Kidney capillary endothelial cell (primary cell): ENCODE data around the gene GPR146.
"Not testable (repeated sequence)": the region's sequence is repeated elsewhere in the genome, so short reads cannot be mapped to it uniquely, and the experiment has no call there.

Experiments used
- DNase-seq: peaks from one replicate; pipeline ENCODE4 v3.0.0-alpha.2; 2018; ENCODE audit warnings: low spot score

GPR146 gene, protein sequence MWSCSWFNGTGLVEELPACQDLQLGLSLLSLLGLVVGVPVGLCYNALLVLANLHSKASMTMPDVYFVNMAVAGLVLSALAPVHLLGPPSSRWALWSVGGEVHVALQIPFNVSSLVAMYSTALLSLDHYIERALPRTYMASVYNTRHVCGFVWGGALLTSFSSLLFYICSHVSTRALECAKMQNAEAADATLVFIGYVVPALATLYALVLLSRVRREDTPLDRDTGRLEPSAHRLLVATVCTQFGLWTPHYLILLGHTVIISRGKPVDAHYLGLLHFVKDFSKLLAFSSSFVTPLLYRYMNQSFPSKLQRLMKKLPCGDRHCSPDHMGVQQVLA

DNA sequence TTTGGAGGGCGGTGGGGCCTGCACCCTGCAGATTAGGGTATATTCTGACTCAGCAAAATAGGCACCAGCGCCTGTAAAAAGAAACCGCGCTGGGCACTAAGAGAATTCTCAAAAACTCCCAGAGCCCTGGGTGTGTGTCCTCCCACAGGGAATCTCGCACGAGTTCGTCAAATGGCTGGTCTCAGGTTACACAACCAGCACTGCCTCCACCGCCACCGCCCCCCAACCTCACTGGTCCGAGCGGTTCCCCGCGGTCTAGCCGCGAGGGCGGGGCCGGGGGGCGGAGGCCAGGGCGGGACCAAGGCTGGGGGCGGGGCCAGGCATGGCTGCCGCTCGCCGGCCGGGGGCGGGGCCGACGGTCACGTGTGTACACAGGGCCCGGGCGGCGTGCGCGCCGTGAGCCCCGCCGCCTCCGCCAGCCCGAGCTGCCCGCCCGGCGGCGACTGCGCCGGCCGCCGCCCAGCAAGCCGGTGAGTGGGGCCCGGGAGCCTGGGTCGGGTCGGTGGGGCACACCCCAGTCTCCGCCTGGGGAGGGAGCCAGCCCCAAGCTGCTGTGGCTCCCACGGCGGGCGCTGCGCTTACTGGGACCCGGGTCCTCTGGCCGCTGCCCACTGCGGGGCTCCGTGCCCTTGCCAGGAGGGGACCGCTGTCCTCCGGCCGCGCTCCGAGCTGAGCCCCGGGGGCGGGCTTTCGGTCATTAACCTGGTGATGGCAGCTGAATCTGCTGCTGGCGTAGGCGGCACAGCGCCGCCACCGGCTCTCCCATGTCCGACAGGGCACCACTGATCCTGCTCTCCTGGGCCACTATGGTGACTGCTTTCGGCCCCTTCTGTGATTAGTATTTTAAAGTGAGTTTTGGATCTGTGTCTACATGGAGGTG is at the start of gene GPR146:
Gene GPR146 (plus strand): TSS at position 358 of the 880 bp plus-strand sequence. CDS start 12,970 bp downstream, outside the sequence.
- peak; percentile 79 for DNase-seq

GRCh38 chr7:994592-995308 is 49.6 kb upstream of the GPR146 start:
- no peak for DNase-seq

- no peak for DNase-seq
These were observed 48.8 kb upstream of the GPR146 start for GRCh38 chr7:995571-995970.

GRCh38 chr7:996079-996872 is 48.1 kb upstream of the GPR146 start:
- no peak for DNase-seq

DNA sequence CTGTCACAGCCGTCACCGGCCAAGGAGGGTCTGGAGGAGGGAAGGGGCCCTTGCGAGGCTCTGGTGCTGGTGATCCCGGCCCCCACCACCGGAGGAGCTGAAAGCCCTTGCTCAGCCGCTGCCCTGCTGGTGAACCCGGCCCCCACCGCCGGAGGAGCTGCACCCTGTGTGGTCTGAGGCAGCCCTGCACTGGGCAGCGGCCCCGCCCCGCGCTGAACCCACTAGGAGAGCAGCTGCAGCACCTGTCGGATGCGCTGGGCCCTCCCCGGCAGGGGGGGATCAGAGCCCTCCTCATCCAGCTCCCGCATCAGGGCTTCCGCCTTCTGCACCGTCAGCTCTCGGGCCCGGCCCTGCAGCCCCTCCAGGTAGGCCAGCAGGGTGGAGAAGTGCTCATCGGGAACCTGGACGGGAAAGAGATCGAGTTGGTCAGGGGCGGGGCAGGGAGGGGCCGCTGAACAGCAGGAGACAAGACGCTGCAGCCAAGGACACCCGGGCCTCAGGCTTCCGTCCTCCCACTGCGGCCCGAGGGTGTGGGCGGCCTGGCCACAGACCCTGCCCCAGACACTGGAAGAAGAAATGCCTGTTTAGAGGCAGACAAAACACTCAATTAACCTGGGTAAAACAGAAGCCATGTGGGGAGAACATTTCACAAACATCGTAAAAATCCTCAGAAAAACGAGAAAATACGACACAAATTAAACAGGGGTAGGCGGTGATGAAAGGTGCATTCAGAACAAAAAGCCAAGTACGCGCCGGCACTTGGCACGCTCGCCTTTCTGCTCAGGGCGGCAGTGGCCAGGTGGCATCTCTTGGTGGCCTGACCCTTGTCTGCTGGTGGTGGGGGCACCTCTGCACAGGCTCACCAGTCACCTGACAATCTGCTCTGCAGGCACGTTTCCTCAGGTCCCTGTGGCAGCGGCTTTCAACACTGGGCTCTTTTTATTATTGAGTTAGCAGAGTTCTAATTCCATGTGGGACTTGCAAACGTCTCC is 46.6 kb upstream of the GPR146 start:
- DNase-seq: no peak

DNA sequence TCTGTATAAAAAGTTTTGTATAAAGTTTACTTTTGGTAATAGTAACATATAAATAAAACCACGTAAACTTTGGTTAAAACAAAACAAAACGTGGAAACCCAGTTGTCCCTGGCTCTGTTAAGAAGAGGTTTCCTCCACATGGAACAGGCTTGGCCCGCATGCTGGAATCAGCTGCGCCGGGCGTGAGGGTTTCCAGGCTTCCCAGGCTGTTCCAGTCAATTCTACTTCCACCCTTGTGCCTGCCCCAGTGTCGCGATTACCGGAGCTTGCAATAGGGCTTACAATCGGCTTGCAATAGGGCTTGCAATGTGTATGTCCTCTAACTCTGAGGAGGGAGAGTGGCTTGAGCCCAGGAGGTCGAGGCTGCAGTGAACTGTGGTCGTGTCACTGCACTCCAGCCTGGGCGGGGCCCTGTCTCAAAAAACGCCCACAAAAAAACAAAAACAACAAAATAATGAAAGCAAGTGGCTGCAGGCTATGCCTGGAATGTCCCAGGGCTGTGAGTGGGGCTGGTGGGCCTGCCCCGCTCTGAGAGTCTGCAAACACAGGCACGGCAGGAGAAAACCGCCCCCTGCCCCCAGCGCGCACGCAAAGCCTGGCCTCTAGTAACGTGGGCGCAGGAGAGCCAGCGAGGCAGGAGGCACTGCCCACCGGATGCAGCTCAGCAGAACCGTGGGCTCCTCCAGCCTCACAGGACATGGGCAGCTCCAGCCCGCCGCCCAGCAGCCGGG is 45.0 kb upstream of the GPR146 start:
- DNase-seq: no peak

DNA sequence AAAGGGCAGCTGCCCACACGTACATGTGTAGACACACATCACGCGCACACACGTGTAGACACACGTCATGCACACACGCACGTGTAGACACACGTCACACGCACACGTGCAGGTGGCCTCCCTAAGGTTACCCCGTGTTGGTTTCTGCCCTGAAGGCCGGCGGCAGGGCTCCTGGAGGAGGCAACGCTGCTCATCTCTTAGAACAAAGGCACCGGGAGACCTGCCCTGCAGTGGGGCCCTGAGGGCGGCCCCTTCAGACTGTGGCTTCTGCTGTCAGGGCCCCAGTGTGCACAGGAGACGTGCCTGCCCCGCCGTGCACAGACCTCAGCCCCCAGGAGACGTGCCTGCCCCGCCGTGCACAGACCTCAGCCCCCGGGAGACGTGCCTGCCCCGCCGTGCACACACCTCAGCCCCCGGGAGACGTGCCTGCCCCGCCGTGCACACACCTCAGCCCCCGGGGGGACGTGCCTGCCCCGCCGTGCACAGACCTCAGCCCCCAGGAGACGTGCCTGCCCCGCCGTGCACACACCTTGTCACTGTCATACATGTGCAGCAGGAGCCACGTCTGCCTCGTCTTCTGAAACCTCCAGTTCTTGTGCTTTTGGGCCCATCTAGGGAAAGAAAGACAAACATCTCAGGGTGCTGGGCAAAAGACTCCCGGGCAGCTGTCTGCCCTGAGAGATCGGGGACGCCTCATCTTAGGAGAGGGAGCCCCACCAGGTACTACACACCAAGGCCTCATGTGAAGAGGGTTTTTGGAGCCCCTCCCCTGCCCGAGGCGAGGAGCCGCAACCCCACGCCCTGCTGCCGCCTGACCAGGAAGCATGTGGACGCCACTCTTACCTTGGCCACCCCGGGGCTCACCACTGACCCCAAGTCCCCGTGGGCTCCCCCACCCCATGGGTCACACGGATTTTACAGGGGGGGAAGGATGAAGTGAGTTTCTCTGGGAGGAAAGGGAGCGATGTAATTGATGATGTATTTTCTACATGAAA is 44.1 kb upstream of the GPR146 start:
- DNase-seq: no peak

DNA sequence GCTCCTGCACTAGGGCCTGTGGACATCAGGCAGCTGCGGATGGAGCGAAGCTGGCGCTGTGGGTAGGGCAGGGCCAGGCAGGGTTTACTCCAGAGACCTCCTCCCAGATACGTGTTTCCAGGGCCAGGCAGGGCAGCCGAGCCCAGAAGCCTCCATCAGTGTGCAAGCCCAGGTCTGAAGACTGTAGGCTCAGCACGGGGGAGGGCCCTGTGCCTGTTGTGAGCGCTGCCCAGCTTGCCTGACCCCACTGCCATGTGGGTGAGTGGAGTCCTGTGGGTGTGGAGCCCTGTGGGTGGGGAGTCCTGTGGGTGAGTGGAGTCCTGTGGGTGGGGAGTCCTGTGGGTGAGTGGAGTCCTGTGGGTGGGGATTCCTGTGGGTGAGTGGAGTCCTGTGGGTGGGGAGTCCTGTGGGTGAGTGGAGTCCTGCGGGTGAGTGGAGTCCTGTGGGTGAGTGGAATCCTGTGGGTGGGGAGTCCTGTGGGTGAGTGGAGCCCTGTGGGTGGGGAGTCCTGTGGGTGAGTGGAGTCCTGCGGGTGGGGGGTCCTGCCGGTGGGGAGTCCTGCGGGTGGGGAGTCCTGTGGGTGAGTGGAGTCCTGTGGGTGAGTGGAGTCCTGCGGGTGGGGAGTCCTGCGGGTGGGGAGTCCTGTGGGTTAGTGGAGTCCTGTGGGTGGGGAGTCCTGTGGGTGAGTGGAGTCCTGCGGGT is 43.1 kb upstream of the GPR146 start:
- DNase-seq: not testable (repeated sequence)

DNA sequence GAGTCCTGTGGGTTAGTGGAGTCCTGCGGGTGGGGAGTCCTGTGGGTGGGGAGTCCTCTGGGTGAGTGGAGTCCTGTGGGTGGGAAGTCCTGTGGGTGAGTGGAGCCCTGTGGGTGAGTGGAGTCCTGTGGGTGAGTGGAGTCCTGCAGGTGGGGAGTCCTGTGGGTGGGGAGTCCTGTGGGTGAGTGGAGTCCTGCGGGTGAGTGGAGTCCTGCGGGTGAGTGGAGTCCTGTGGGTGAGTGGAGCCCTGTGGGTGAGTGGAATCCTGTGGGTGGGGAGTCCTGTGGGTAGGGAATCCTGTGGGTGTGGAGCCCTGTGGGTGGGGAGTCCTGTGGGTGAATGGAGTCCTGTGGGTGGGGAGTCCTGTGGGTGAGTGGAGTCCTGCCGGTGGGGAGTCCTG is 42.3 kb upstream of the GPR146 start:
- DNase-seq: not testable (repeated sequence)

DNA sequence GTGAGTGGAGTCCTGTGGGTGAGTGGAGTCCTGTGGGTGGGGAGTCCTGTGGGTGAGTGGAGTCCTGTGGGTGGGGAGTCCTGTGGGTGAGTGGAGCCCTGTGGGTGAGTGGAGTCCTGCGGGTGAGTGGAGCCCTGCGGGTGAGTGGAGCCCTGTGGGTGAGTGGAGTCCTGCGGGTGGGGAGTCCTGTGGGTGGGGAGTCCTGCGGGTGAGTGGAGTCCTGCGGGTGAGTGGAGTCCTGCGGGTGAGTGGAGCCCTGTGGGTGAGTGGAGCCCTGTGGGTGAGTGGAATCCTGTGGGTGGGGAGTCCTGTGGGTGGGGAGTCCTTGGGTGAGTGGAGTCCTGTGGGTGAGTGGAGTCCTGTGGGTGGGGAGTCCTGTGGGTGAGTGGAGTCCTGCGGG is 41.9 kb upstream of the GPR146 start:
- DNase-seq: not testable (repeated sequence)

GRCh38 chr7:1004018-1004852 is 40.1 kb upstream of the GPR146 start:
- no peak for DNase-seq

DNA sequence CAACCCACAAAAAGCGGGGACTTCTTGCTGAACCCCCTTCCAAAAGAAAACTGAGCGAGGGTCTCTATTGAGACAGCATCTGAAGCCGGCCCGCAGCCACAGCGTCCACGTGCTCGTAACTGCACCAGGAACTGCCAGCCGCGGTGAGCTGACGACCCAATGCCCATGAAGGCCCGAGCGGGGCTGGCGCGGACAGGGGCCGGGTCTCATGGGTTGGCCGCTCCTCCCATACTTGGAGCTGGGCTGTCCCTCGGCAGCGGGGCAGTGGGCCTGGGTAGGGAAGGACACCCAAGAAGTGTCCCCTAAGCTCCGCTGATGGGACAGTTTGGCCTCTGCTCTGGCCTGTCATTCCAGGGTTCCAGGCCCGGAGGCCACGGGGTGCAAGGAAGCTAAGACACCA is 39.0 kb upstream of the GPR146 start:
- no peak for DNase-seq

DNA sequence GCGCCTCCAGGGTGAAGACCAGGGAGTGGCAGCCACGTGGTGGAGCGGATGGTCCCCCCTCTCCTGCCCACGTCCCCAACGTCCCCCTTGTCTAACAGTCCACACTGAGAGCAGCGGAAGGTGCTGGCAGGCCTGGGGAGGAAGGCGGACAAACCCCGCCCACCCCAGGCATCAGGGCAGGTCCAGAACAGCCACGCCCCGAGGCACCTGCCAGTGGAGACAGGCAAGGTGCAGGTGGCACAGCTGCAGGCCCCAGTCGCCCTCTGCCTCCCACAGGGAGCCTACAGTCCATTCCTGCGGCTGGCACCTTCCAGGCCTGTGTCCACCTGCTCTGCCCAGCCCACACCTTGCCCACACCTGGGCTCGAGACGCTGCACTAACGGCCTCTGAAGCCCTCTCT is 36.4 kb upstream of the GPR146 start:
- DNase-seq: no peak

GRCh38 chr7:1008733-1009363 is 35.5 kb upstream of the GPR146 start:
- no peak for DNase-seq

DNA sequence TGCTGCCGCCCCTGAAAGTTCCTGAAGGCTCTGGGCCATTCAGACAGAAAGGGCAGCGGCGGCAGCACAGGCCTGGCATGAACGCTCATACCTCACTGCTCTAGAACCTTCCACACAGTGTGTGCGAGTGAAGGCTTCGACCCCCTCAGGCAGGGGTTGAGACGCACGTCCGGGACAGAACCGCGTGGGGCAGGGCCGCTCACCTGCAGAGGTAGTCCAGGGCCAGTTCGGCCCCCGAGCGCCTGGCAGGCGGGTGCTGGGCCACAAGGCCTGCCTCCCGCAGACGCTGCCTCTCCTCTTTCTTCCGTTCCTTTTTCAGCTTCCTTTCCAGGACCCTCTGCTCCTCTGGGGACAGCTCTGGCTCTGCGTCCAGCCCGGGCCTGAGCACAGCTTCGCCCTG is 34.6 kb upstream of the GPR146 start:
- DNase-seq: no peak

- no peak for DNase-seq
These were observed 34.1 kb upstream of the GPR146 start for GRCh38 chr7:1010226-1010625.
